Stimulated activated CD4-positive, alpha-beta T cell treated with anti-CD3 and anti-CD28 coated beads, Interleukin-15, amount 100 ng/mL, for 48 hours (primary cell): ENCODE results near the gene SLC6A11.

Experiments
- DNase-seq, 2 donors: peaks; one replicate each; pipeline ENCODE4 v3.0.0-alpha.2; 2020; ENCODE audit warnings: low read depth in 2 of 2

SLC6A11 gene

DNA sequence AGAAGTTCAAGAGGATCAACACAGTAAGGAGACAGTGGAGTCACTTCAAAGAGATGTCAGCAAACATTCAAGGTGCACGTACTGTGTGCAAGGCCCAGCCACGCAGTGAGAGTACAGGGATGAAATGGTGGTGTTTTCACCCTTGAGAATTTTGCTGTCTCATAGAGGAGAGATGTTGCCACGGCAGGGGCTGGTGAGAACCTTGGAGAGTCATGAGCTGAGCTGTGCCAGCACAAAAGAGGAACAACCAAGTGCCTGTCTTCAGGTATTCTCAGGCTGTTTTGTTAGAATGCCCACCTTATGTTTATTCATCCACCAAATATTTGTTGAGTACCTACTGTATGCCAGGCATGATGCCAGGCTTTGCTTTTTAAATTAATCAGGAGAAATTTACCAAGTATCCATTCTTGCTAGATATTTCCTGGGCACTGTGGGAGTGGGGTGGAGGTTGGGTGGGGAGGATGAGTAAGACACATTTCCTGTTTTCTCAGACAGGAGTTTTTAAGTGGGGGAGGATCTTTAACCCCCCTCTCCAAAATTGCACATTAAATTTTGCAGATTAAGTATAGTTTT, 72.6 kb downstream of the SLC6A11 start:
- no peak for DNase-seq

DNA sequence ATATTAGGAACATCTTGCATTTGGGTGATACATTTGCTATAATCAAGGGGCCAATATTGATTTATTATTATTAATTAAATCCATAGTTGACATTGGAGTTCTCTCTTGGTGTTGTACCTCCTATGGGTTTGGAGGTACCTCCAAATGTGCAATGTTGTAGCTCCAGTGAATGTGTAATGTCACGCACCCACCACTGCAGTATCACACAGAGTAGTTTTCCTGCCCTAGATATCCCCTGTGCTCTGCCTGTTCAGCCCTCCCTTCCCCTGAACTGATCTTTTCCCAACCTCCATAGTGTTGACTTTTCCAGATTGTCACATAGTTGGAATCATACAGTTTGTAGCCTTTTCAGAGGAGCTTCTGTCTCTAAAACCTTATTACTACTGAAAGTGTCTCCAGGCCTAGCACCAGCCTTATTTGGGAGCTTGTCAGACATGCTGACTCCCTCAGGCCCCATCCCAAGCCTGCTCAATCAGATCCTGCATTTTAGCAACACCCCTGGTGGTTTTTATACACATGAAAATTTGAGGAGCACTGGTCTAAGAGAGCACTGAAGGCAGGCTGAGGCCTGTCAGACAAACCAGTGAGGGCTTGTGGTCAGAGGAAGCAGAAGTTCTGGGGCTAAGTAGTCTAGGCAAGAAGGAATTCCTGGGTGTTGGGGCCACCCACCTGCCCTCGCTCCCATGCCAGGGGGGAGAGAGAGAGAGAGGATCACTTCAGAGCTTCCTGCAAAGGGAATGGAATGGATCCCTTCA, 73.4 kb downstream of the SLC6A11 start:
- no peak for DNase-seq

DNA sequence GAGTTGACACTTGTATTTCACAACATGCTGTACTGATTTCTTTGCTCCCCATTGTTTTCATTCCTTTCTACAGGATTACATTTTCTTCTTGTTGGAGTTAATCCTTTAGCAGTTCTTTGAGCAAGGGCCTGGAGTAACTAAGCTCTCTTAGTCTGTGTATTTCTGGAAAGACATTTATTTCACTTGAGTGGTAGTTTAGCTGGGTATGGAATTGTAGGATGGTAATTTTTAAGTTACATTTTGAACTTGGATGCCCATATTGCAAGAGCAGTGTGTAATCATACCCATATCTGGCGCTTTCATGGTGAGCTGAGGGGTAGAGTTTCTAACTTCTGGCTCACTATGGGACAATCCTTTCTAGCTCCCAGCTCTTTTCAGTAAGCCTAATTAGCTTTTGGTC, 74.6 kb downstream of the SLC6A11 start:
- DNase-seq = no peak

DNA sequence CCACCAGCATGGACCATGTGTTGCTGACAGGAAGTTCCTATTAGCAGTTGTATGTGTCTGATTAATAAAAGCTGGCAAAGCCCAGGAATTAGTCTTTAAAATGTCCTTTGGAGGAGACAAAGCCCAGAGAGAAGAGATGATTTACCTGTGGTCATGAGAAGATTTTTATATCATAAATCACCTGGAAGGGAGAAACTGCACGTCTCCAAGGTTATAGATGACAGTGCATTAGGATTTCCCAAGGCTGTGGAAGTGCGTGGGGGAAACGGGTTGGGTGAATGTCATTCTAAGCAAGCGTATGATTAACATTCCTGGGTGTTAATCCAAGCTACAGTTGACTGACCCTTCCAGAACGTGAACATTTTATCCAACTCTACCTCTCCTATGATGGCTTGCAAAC, 76.6 kb downstream of the SLC6A11 start:
- no peak for DNase-seq

DNA sequence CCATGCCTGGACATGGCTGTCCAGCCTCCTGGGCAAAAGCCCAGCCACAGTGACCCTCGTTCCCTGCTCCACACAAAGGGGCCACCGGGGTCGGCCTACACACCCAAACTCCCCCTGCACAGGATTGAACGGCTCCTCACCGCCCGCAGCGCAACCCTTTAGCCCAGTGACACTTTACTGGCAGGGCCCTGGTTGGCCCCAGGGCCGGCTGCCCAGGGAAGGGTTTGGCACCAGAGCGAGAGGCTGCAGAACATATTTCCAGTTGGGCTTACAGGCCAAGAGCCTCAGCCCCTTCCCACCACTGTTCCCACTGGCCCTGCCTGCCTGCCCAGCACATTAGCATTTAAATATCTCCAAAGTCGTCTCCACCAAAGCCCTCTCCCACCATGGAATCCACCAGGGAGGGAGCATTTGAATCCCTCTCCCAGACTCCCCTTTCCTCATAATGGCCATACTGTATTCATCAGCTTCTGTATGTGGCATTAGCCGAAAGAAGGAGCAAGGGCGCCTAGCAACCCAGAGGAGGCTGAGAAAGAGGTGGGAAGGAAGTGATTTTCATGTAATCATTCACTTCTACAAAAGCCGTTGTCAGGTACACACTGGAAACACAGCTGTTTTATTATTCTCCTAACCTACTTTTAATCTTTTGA, 85.4 kb downstream of the SLC6A11 start:
- no peak for DNase-seq

DNA sequence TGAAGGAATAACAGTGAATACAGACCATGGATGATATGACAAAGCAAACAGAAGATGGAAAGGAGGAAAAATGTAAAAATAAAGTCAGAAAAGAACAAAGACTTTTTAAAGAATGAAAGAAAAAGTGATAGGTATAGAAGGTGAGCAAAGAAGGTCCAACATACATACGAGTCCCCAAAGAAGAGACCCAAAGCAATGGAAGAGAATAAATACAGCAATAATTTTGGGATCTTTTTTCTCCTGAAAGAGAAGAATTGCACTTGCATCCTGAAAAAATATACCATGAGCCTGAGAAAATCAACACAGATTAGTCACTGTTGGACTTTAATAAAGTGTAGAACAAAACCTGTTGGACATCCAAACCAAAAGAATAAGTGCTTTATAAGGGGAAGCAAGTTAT, 91.2 kb downstream of the SLC6A11 start:
- DNase-seq = no peak

DNA sequence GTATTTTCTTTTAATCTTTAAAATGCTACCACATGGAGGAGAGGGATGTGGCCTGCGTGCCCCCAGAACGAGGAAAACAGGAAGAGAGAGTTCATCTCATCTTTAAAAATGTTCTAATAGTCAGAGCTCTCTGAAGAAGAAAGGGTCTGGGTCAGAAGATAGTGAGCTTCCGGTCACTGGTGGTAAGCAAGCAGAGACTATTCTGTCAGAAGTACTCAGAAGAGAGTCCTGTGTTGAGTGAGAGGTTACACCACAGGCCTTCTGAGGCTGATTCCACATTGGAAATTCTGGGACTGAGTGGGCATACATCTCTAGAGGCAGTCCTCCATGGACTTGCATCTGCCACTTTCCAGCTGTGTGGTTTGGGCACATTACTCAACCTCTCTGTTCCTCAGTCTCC, 94.3 kb downstream of the SLC6A11 start:
- no peak for DNase-seq

DNA sequence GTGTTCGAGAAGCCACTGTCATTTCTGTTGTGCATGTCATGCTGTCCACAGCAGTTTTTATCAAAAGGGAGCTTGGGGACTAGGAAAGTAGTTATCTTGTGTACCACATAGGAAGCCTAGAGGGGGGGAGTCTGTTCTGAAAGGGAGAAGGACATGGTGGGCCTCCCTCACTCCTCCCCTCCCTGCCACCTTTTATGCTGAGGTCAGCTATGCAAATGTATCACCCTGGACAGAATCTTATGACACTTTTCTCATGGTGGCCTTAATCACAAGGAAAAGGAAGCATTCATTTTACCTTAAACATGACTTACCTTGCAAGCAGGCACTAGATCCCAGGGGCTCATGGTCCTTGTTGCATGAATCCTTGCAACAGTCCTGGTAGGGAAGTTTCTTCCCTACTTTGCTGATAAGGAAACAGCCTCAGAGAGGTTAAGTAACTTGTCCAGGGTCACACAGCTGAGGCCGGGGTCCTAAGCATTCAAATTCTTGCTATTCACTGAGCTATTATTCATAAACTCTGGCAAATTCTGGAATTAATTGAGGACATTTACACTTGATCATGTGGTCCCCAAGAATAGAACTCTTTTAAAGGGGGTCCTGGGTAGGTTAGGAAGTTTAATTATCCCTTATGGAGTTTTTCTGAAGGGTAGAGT, 95.4 kb downstream of the SLC6A11 start:
- no peak for DNase-seq

DNA sequence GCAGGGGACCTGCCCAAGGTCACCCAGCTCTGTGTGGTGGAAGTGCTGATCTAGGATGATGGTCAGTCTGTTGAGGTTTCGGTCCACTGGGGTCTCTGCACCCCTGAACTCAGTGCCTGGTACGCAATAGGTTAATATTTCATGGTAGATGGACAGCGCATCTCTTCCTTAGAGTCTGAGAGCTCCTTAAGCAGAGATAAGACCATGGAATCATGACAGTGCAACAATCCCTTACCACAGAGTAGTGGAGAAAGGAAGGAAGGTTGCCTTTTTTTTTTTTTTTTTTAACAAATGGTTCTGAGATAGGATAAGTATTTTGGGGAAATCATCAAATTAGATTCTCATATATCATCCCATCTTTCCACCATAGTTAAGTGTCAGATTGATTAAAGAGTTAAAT, 96.8 kb downstream of the SLC6A11 start:
- no peak for DNase-seq

DNA sequence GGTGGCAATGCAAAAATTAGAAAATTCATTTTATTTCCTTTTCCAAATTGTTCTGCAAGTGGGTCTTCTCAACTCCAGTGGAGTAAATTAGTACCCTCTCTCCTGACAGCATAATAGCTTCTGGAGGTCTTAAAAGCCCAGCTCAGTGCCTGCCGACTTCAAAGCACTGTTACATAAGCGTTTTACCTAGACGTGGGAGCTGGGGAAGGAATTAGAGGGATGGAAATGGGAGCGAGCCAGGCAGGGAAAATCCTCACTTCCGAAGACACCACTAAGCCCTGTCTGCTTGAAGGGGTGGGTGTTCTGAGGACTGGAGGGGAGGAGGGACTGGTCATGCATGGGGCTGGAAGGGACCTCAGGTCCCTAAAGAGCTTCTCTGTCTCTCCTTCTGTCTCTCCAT, 99.3 kb downstream of the SLC6A11 start:
- DNase-seq = no peak

DNA sequence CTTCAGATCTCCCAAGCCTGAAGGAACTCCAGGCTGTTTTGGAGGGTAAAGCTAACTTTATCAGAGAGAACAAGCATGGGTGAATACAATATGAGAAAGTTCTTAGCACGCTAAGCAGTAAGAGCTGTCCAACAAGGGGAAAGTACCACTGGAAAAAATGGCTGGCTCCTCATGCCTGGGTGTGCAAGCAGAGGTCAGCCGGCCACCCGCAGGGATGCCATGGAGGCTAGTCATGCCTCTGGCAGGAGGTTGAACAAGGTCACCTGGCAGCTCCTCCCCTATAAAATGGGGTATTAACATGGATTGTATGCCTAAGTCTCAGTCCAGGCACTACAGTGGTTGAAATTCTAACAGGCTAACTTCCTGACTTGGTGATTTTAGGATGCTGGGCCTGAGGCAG, 101.1 kb downstream of the SLC6A11 start:
- DNase-seq = no peak

DNA sequence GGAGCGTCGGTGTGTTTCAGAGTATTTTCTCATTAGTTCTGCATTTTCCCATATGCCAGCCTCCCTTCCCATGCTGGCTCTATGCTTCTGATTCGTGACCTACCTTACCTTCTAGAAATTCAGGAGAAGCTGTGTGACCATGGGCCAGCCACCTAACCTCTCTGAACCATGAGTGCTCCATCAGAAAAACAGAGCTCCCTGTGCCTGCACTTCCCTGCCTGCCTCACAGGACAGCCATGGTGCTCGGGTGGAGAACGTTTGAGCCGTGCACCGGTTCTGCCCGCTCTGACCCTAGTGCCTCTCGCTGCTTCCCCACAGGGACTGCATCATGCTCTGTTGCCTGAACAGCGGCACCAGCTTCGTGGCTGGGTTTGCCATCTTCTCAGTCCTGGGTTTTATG, 102.0 kb downstream of the SLC6A11 start:
- no peak for DNase-seq

DNA sequence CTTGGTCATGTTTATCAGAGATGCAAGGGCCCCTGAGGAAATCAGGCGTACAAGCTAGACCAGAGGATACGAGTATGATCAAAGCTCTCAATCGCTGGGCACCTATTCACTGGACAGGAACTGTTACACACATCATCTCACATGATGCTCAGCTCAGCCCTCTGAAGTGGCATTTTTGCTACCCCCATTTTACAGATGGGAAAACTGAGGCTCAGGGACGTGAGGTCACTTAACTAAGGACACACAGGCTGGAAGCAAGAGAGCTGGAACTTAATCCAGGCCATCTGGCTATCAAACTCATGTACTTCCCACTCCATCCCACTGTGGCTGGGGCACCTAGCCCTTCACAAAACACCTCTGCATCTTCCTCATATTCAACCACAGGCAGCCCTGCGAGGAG, 103.6 kb downstream of the SLC6A11 start:
- DNase-seq = no peak

DNA sequence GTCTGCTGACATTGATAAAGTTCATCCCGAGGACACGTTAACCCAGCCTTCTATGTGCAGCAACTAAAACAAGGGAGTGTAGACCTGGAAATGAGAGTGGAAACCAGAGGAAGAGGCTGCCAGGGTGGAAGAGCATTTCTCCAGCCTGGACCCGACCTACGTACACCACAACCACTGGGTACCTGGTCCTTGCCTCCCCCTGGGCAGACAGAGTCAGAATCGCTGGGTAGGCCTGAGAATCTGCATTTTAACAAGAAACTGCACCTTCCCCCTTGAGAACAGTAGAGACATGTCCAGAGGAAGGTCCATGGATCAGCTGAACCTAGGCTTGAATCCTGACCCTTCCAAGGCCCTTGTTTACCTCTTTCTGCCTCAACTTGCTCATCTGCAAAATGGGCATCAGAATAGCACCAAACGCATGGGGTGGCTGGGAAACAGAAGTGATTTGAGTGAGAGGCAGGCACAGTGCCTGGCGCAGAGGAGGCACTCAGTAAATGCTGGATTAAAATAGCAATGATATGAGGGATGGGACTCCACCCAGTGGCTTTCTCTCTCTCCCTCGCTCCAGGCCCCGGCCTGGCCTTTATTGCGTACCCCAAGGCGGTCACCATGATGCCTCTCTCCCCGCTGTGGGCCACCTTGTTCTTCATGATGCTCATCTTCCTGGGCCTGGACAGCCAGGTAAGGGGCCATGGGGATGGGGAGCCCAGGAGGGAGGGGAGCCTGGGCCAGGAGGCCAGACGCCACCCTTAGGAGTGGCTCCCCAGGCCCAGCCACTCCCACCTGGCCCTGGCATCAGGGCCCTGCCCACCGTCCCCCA, 109.6 kb downstream of the SLC6A11 start:
- DNase-seq = no peak

DNA sequence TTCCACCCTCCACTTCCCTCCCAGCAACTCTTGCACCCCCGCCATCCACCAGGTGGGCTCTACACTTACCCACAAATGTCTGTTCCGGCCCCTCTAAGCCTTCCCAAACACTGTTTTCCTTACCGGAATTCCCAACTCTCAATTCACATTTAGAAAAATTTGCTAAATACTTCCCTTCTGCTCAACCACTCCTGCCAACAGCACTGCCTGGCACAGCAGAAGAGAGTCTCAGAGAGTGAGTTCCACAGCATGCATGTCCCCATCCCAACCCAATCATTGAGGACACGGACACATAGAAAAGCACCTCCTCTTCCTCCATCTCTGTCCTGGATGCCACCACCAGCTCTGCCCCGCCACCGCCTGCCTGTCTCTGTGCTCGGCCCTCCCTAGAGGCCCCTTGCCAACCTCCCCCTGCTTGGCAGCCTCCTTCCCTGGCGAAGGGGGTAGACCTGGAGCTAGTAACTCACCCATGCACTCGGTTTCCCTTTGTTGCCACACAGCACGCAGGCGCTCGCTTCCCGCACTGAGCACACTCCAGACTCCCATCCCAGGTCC, 110.3 kb downstream of the SLC6A11 start:
- no peak for DNase-seq

DNA sequence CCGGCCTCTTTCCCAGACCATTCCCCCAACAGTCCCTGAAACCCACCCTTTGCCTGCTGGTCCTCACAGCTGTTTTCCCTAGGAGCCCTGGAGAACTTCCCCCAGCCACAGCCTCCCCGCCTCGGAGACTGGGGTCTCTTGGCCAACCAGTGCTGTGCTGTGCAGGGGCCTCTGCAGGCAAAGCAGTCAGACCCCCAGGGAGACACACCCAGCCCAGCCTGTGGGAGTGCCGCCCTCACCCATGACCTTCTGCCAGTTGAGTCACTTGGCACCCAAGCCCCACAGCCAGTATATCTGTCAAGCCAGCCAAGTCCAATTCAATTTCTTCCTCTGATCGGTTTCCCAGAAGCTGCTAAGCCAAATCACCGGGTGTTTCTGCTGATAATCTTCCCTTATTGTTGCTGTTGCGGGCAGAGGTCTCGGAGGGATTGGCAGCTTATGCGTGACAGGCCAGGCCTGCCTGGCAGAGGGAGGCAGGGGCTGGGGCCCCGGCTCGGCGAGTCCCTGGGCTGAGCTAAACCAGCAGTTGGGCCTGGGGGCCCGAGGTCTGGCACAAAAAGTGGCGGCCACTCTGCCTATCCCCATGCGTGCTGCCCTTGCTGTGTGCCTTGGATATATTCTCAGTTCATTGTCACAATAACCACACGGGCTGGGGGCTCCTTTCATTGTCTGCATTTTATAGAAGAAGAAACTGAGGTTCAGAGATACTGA, 110.9 kb downstream of the SLC6A11 start:
- DNase-seq = no peak

DNA sequence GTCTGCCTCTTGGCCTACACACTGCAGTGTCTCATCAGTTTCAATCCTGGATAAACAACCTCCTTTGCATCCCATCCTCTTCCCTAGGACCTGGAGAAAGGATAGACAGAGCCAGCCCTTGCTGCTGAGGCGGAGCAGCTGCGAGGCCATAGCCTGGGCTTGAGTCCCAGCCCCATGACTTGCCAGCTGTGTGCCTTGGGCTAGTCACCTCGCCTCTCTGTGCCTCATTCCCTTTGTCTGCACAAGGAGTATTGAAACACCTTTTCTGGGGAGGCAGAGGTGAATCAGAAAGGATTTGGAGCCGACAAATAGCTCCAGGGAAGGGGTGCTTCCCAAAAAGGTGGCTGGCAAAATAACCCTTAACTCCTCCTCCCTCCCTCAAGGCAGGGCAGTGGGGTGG, 111.5 kb downstream of the SLC6A11 start:
- DNase-seq = no peak

DNA sequence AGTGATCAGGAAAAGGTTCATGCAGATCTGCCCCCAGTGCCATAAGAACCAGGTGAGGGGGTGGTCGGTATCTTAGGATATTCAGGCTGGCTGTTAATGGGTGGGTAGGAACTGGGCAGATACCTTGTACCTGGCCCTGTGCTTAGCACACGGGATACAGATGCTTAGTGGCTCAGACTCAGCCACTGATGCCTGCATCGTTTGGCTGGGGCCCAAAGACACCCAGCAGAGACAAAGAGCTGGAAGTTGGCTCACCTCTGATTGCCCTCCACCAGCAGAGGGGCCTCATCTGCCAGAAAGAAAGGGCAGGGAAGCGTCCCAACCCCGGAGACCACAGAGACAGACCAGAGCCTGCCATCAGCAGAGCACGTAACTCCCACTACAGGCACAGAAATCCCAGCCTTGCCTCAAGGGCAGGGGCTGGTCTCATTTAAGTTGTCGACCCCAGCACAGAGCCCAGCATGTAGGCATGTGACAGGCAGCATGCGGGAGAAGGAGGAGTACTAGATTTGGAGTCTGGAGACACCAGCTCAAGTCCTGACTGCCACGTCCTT, 112.5 kb downstream of the SLC6A11 start:
- no peak for DNase-seq

DNA sequence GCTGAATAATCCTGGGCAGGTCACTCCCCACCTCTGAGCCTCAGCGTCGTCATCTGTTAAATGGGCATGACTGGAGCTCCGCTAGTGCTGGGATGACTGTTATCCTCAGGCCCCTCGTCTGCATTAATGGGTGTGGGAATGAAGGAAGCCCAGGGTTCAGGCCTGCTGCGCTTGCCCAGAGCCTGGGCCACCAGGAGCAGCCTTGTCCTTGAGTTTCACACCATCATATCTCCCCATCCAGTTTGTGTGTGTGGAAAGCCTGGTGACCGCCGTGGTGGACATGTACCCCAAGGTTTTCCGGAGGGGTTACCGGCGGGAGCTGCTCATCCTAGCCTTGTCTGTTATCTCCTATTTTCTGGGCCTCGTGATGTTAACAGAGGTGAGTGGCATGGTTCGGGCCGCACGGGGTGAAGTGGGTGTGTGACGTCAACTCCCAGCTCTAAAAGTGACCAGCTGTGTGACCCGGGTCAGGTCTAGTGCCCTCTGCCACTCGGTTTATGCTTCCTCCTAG, 113.0 kb downstream of the SLC6A11 start:
- no peak for DNase-seq

DNA sequence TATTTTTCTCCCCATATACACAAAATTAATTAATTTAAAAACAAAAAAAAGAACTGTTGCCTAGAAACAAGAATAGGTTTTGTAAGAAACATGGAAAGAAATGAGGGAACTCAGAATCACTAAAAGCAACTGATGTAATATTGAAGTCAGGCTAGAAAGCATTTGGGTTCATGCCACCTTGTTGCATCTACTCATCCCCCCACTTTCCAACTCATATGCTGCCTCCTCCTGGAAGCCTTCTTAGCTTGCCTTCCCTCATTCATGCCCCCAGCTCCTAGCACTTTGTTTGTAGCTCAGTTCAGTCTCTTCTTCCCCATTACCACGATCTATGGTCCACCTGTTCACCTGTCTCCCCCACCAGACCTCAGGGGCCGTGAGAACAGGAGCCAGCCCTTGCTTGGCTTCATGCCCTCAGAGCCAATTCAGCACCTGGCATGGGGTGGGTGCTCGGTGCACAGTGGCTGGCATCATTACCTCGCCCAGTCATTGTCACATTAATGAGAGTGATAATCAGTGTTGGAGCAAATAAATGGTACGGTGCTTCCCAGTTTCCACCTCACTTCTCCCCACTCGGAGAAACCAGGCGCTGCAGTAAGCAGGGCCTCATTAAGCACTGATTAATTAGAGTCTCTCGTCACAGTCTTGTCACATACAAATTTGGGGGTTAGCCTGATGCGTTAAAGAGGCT, 114.1 kb downstream of the SLC6A11 start:
- DNase-seq = no peak
